Heart left ventricle (tissue), 13 donors: ENCODE results near the gene SPTBN1.

Source experiments
- CTCF ChIP-seq, 12 donors: fragments of 200-600 bp; sonication (generic) in 4 of 12; IDR thresholded peaks; one replicate each; pipeline versions ENCODE4 v1.5.0 to v1.8.0; 2018 to 2022; ENCODE audit warnings: antibody characterized with exemption in 12 of 12, mild to moderate bottlenecking in 5 of 12
- POLR2A ChIP-seq, 2 donors: fragments of 450-650 bp; IDR thresholded peaks; one replicate each; pipeline ENCODE4 v1.6.1; 2017; ENCODE audit warnings: antibody characterized with exemption in 2 of 2, mild to moderate bottlenecking in 2 of 2, moderate library complexity in 2 of 2
- donor health status: ischemic (EF 13 %, LVEDD 7.1; RV severe dilation, severe dysfunction).
- donor health status: DM: no; HTN: yes; CAD: no.
- donor health status: DM: no; HTN: no; CAD: no.
- donor health status: ischemic (EF 25% LVEDD 6.9; RV normal size, moderate dysfunction).
- donor health status: ischemic (EF 25% LVEDD 5.7; RV mildly dilated, moderate dysfunction).
- donor health status: ischemic (EF 35%, LVEDD 5.7; RV mildly dilated, moderate dysfunction).
- donor health status: nonischemic (EF 11% LVEDD 7.7; RV severe dilation, severe dysfunction).
- donor health status: DM: yes; HTN: yes; CAD: no.
- donor health status: PGD.
- donor health status: ischemic (EF 29% LVEDD 5.4; RV normal size, mild dysfunction).
- donor health status: nonischemic (EF 23%, LVEDD 6.1; RV moderate dilation, normal function).

- TF ChIP-seq POLR2A (IDR thresholded peaks at IDR 0.05) (no peak), CTCF (IDR thresholded peaks at IDR 0.05) (no peak)
Observed at GRCh38 chr2:54558188-54559005, 102.3 kb downstream of the SPTBN1 start.
